Head of caudate nucleus (tissue), 42 donors: ENCODE measurements around the gene AFF2.
A peak's percentile ranks its signal among the peaks of the same experiment; 100 is the strongest.
"Not testable (repeated sequence)": the region's sequence is repeated elsewhere in the genome, so short reads cannot be mapped to it uniquely, and the experiment has no call there.

Experiments used
- DNase-seq, 42 donors: peaks; one replicate each; pipeline versions ENCODE4 v3.0.0 to v3.0.0-alpha.2; 2020 to 2021; ENCODE audit warnings: mixed read lengths in 7 of 42
- intact Hi-C: fragments of 100-400 bp; cut with DNase I; formaldehyde crosslinking; loops from one replicate; pipeline ENCODE4 v1.15.0; 2022

Gene AFF2

GRCh38 chrX:148618470-148619445, 118.3 kb downstream of the AFF2 start:
- no peak for DNase-seq
- intact Hi-C loops: no loop called here

GRCh38 chrX:148620023-148620422, 119.6 kb downstream of the AFF2 start:
- intact Hi-C loops: no loop called here

GRCh38 chrX:148624951-148625474, 124.6 kb downstream of the AFF2 start:
- DNase-seq: no peak
- intact Hi-C loops: no loop called here

More at GRCh38 chrX:148620023-148620422, 119.6 kb downstream of the AFF2 start:
- no peak for DNase-seq

- DNase-seq: no peak
- intact Hi-C loops: no loop called here
Observed at GRCh38 chrX:148628621-148629020, 128.2 kb downstream of the AFF2 start.

DNA sequence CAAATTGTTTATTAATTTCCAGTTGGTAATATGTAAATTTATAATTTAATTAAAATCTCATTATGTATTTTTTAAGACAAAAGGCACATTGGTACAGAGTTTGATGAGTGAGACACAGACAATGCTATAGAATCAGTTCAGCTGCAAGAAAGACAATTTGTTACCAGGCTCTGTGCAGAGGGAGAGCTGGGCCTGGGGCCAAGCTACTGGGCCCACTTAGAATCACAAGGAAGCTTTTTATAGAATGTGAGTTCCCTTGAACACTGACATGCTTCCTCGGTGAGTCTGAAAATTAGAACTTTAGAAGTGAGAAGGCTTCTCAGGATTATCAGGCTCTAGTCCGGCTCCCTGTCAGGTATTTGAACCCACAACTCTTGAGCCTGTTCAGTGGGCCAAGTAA, 129.0 kb downstream of the AFF2 start:
- peak in 13 of 42 donors; percentile 1 to 44 (median 12) for DNase-seq

DNA sequence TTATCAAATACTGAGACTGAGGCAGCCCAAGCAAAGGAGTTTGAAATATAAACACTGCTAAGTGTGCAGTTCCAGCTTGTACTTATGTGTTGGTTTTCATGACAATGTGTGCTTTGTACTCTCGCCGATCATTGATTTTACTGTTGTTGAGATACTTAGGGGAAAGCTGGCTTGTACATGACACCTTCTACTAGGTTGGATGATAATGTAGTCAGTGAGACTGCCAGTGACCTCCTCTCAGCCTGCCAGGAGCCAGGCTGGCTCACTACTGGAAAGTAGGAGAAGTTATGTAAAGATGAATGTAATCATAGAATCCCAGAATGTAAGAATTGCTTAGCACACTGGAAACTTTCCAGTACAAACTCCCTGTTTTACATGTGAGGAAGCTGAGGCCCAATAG, 132.0 kb downstream of the AFF2 start:
- DNase-seq: no peak

More for the DNA sequence above, 129.0 kb downstream of the AFF2 start:
- intact Hi-C loops: no loop called here

GRCh38 chrX:148633218-148633908, 132.9 kb downstream of the AFF2 start:
- intact Hi-C loops: no loop called here
- no peak for DNase-seq

More for the DNA sequence above, 132.0 kb downstream of the AFF2 start:
- intact Hi-C loops: no loop called here

DNA sequence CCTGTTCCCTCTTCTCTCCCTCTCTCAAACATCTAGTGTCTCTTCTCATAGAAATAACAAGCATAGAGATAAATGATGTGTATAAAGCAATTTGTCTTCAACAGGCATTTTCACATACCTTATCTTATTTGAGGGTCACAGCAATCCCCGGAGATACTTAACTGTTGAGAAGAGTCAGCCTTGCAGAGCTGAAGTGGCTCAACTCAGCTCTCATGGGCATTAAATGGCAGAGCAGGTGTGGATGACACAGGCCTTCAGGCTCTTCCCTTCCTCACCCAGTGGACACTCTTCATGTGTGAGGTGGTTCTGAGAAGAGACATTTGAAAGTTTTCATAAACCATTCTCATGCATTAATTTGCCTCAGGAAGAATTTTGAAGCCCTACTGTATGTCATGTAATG, 134.2 kb downstream of the AFF2 start:
- no peak for DNase-seq
- intact Hi-C loops: no loop called here

DNA sequence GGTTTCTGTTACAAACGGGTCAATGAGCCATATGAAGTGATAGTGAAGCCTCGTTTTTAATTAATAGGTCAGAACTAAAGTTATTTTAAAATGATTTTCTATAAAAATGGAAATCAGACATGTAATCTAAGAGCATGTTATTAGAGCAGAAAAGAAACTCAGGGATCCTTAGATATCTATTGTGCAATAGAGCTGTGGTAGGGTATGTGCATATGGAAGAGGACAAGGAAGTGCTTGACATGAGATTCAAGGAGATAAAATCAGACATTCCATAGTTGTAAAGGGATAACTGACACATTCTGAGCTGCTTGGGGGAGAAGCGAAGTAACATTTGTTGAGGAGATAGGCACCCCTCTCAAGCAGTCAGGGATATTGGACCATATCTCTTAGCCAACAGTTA, 143.0 kb downstream of the AFF2 start:
- no peak for DNase-seq
- intact Hi-C loops: no loop called here

GRCh38 chrX:148647651-148648050, 147.2 kb downstream of the AFF2 start:
- intact Hi-C loops: no loop called here
- DNase-seq: no peak

- DNase-seq: no peak
- intact Hi-C loops: no loop called here
Observed at GRCh38 chrX:148649145-148649795, 148.9 kb downstream of the AFF2 start.

- intact Hi-C loops: no loop called here
- DNase-seq: no peak
Observed at GRCh38 chrX:148658115-148658730, 157.8 kb downstream of the AFF2 start.

- no peak for DNase-seq
- intact Hi-C loops: no loop called here
Observed at GRCh38 chrX:148659481-148659880, 159.1 kb downstream of the AFF2 start.

- DNase-seq: no peak
- intact Hi-C loops: no loop called here
Observed at GRCh38 chrX:148661035-148661434, 160.6 kb downstream of the AFF2 start.

DNA sequence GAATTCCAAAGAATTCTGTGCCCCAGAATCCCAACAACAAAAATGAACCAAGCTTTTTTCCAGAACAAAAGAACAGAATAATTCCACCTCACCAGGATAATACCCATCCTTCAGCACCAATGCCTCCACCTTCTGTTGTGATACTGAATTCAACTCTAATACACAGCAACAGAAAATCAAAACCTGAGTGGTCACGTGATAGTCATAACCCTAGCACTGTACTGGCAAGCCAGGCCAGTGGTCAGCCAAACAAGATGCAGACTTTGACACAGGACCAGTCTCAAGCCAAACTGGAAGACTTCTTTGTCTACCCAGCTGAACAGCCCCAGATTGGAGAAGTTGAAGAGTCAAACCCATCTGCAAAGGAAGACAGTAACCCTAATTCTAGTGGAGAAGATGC, 161.6 kb downstream of the AFF2 start:
- intact Hi-C loops: no loop called here
- DNase-seq: no peak

DNA sequence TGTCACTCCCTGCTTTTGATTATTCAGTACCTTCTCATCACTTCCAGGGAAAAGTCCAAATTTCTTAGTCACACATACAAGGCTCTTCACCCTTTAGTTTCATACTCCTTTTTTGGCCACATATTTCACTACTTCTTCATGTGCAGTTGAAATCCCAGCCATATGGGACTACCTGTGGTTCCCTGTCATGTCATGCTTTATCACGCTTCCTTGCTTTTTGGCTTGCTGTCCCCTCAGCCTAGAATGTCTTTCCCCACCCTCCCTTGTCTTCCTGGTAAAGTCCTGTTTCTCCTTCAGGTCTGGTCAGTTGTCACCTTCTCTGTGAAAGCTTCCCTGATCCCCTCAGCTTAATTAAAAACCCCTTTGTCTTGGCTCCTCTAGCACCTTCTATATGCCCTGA, 163.8 kb downstream of the AFF2 start:
- intact Hi-C loops: no loop called here
- no peak for DNase-seq

DNA sequence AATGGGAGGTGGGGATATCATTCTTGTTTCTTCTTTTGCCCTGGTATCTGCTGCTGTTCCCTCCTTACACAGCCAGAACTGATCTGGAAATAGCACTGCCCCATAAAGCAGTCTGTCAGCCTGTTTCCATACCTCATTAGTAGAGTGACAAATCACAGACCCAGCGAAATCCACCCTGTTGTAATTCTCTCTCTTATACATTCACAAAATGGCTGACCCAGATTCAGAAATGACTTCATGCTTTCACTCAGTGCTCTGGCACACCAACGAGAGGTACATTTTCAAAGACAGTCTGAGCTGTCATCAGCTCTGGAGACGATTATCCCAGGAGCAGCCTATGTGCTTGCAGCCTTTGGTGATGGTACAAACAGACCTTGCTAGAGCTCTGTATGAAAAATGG, 164.6 kb downstream of the AFF2 start:
- peak in 2 of 42 donors; percentile 8 to 36 for DNase-seq
- intact Hi-C loops: no loop called here

DNA sequence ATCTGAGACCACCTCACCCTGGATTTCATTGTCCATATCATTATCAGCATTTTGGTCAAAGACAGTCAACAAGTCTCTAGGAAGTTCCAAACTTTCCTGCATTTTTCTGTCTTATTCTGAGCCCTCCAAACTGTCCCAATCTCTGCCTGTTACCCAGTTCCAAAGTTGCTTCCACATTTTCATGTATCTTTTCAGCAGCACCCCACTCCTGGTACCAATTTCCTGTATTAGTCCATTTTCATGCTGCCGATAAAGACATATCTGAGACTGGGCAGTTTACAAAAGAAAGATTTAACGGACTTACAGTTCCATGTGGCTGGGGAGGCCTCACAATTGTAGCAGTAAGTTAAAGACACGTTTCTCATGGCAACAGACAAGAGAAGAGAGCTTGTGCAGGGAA, 168.8 kb downstream of the AFF2 start:
- intact Hi-C loops, DNase-seq: not testable (repeated sequence)

- intact Hi-C loops: no loop called here
Observed at GRCh38 chrX:148670277-148670676, 169.9 kb downstream of the AFF2 start.

More at GRCh38 chrX:148670277-148670676, 169.9 kb downstream of the AFF2 start:
- no peak for DNase-seq
